Spinal cord (tissue), 10 donors: ENCODE results near the gene NUBP2. TPM values are rescaled to one million over a fixed set of nuclear protein-coding genes. Genes with fewer than 3 reads are reported as not detected.

Experiments used
- DNase-seq, 6 donors: peaks; one replicate each; pipeline versions ENCODE4 v3.0.0 to v3.0.0-alpha.2; 2013 to 2015; ENCODE audit warnings: low spot score in 6 of 6, low read depth in 4 of 6
- H3K27ac ChIP-seq: one replicate; pipeline ENCODE4 v1.5.1; 2013; ENCODE audit warnings: low read depth, low read length, control low read depth
- H3K27me3 ChIP-seq: one replicate; pipeline ENCODE4 v1.6.1; 2013; ENCODE audit warnings: low read length; ENCODE audit not compliant: control insufficient read depth, insufficient read depth
- H3K36me3 ChIP-seq: one replicate; pipeline ENCODE4 v1.6.1; 2013; ENCODE audit warnings: low read length; ENCODE audit not compliant: control insufficient read depth, insufficient read depth
- H3K4me1 ChIP-seq: one replicate; pipeline ENCODE4 v1.6.1; 2013; ENCODE audit warnings: low read length; ENCODE audit not compliant: control insufficient read depth, insufficient read depth
- H3K4me3 ChIP-seq: one replicate; pipeline ENCODE4 v1.5.1; 2013; ENCODE audit warnings: low read depth, low read length, control low read depth
- H3K9me3 ChIP-seq: one replicate; pipeline ENCODE4 v1.6.1; 2013; ENCODE audit warnings: low read length; ENCODE audit not compliant: control insufficient read depth, insufficient read depth
- WGBS: methylation state at CpG from one replicate; pipeline ENCODE4 v1.1.5; 2013; ENCODE audit warnings: missing lambda C conversion rate; ENCODE audit not compliant: insufficient coverage; 5-methylcytosine and 5-hydroxymethylcytosine counted together
- polyA plus RNA-seq, 2 donors: library from polyadenylated mRNA; unstranded; fragments of 120-200 nt; gene quantifications; one replicate each; pipeline ENCODE4 v1.2.1, GENCODE V29; 2013; ENCODE audit not compliant: insufficient read length in 2 of 2
- total RNA-seq, 2 donors: library from RNA; depleted of rRNA in 1 of 2; stranded (reverse); fragments of 120-200 nt in 1 of 2; fragments of >200 nt in 1 of 2; gene quantifications; one replicate each; pipeline versions ENCODE4 v1.2.3 to v1.2.4, GENCODE V29; 2013 to 2014
- donor health status: healthy.

Gene NUBP2
- total and polyA plus RNA-seq, 4 donors: 24.7 to 80.4 (median 67.7) TPM

DNA sequence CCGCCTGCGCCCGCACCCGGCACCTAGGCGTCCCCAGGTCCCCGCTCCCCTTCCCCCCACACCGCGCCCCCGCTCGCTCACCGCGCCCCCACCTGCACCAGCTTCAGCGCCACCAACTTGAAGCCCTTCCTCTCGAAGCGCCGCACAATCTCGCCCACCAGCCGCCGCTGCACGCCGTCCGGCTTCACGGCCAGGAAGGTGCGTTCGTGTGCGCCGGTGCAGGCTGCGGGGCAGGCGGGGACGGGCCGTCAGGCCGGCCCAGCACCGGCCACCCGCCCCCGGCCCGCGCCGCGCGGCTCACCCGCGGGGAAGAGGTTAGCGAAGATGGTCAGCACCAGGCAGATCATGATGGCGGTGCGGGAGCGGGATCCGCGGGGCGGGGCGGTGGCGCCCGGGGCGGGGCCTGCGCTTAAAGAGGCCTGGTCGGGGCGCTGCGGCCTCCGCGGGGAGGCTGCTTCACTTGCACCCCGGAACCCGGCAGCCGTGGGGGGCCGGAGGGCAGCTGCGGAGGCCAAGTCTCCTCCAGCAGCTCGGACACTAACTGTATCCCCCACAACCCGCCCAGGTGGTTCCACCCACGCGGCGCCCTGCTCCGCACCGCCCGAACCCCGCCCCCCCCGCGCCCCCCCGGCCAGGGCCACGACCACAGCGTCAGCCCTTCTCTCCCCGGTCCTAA, 11.4 kb upstream of the NUBP2 start, which contains the start of gene NME3:
Gene NME3 (minus strand): TSS at position 356 of the 676 bp plus-strand sequence. CDS start 9 bp downstream, at position 347.
- no peaks in the 10 kb centered on the region for H3K27me3 ChIP-seq
- WGBS: under 1% methylated on average over 60 of the region's 79 CpGs
- DNase-seq: peak in 2 of 6 donors; percentile 86
- no peaks in the 10 kb centered on the region for H3K9me3 ChIP-seq
- H3K4me3 ChIP-seq: peak within 1 kb of the TSS; percentile 68
- H3K36me3 ChIP-seq: peaks cover 80% of the 10 kb centered on the region
- H3K27ac ChIP-seq: peak within 1 kb of the TSS; percentile 52
- peaks cover 48% of the 10 kb centered on the region for H3K4me1 ChIP-seq

DNA sequence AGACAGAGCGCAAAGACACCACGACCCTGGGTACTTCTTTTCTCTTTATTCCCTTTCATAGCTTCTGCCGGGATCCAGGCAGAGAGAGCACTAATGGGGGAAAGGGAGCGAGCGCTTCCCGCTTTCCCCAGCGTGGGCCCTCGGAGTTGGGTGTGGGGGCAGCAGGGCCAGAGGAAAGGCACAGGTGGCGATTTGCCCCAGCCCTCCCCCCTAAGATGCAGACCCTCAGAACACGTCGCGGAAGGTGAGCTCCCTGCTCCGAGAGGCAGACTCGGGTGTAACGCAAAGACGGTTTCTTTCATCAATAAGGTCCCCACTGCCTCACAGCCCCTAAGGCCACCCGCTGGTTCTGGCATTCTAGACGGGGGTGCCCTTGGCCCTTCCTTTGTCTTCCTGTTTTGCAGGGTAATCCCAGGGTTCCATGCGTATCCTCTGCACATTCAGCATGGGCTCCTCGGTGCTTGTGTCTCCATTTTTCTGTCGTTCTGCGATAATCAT, 10.8 kb upstream of the NUBP2 start:
- Histone ChIP-seq H3K36me3 (peaks cover 80% of the 10 kb centered on the region), H3K27me3 (no peaks in the 10 kb centered on the region), H3K4me1 (peaks cover 48% of the 10 kb centered on the region), H3K27ac (no peak overlapping the region), H3K9me3 (no peaks in the 10 kb centered on the region), H3K4me3 (peak overlapping the region; percentile 68)
- WGBS: 5% methylated on average over 16 of the region's 22 CpGs
- no peak for DNase-seq

DNA sequence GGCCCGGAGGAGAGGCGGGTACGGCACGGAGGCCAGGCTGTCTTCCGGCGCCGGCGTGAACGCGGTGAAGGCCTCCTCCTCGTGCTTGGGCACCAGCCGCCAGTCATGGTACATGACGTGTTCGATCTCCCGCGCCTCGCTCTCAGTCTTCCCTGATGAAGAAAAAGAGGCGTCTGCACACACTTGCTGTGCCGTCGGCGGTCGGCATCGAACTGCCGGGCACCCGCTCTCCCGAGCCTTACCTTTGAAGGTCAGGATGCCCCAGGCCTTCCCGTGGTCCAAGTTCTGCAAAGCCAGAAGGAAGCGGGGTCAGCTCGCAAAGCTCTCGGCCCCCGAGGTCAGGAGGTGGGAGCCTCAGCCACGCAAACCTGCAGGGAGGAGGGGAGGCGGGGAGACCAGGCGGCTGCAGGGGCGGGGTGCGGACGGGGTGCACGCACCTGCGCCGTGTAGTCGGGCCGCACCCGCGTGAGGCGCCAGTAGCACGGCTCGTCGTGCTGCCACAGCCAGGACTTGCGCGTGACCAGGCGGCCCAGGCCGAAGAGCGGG, 10.3 kb upstream of the NUBP2 start, which contains the start of gene EME2:
Gene EME2 (plus strand): TSS at position 449 of the 546 bp plus-strand sequence. CDS start 418 bp downstream, outside the sequence.
- peaks cover 48% of the 10 kb centered on the region for H3K4me1 ChIP-seq
- under 1% methylated on average over 53 of the region's 53 CpGs for WGBS

DNA sequence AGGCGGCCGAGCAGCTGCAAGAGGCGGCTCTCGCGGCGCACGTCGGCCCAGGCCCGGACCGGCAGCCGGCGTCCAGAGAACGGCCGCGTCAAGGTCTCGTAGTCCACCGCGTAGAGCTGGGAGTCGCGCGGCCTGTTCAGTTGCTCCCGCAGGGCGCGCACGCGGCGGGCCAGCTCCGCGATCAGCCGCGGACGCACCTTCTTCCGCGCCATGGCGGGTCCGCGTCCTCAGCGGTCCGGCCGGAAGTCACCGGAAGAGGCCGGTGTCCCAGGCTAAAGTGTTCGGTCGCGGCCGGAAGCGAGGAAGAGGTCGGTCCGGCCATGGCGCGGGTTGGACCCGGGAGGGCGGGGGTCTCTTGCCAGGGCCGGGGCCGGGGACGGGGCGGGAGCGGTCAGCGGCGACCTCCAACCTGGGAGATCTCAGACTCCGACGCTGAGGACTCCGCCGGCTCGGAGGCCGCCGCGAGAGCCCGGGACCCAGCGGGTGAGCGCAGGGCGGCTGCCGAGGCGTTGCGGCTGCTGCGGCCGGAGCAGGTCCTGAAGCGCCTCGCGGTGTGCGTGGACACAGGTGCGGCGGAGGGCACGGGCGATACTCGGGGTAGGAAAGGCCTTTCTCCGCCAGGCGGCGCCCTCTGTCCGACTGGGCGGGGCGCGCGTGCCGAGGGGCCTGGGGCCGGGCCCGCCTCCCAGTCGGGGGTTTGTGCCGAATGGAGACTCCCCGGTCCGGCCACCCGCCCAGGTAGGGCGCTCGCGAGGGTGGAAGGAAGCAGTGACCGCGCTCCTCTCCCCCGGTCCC, 9.7 kb upstream of the NUBP2 start, which contains the start of gene MRPS34:
Gene MRPS34 (minus strand): TSS at position 227 of the 795 bp plus-strand sequence. CDS start 15 bp downstream, at position 212.
- no peak within 1 kb of the TSS for H3K27ac ChIP-seq

More for the DNA sequence above, 10.3 kb upstream of the NUBP2 start, which contains the start of gene EME2:
- H3K27me3 ChIP-seq: no peaks in the 10 kb centered on the region
- H3K9me3 ChIP-seq: no peaks in the 10 kb centered on the region
- H3K4me3 ChIP-seq: peak within 1 kb of the TSS; percentile 68
- H3K27ac ChIP-seq: no peak within 1 kb of the TSS
- H3K36me3 ChIP-seq: peaks cover 80% of the 10 kb centered on the region
- DNase-seq: no peak

DNA sequence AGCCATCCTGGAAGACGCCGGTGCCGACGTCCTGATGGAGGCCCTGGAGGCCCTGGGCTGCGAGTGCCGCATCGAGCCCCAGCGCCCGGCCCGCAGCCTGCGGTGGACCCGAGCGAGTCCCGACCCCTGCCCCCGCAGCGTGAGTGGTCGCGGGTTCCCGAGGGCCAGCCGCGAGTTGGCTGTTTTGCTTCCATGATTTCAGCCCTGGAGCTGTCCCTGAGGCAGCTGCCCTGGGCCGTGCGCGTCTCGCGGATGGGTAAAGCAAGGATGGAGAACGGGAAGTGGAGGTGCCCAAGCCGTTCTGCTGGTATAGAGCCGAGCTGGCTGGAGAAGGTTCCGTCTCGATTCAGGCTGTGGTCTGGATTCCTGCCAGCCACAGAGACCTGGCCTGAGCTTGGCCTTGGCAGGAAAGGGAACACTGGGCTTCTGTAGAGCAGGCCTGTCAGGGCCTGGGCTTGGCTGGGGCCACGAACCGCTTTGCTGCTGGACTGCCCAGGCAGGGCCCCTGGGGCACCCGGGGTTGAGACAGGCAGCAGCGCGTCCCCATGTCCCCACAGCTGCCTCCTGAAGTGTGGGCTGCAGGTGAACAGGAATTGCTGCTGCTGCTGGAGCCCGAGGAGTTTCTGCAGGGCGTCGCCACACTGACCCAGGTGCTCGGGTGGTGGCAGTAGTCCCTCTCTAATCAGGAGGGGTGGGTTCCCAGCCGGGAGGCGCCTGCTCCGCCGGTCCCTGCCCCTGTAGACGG, 8.9 kb upstream of the NUBP2 start:
- 20% methylated on average over 45 of the region's 45 CpGs for WGBS
- peaks cover 80% of the 10 kb centered on the region for H3K36me3 ChIP-seq

More for the DNA sequence above, 9.7 kb upstream of the NUBP2 start, which contains the start of gene MRPS34:
- H3K9me3 ChIP-seq: no peaks in the 10 kb centered on the region
- H3K36me3 ChIP-seq: peaks cover 80% of the 10 kb centered on the region
- H3K27me3 ChIP-seq: no peaks in the 10 kb centered on the region
- under 1% methylated on average over 108 of the region's 108 CpGs for WGBS
- peak within 1 kb of the TSS; percentile 68 for H3K4me3 ChIP-seq
- peak in 5 of 6 donors; percentile 70 to 95 (median 76) for DNase-seq
- peaks cover 48% of the 10 kb centered on the region for H3K4me1 ChIP-seq

DNA sequence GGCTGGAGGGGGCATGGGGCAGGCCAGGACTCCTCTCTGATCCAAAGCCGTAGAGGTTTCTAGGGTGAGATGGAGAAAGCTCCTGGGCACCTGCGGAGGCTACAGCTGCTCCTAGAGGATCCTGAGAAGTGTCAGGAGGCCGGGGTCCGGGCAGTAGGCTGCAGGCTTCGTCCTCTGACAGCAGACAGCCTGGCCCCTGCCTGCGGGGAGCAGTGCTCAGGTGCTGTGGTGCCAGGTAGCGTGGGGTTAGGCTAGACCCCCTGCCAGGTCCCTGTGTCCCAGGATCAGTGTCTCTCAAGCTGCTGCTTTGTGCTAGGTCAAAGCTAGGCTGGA, 8.3 kb upstream of the NUBP2 start:
- H3K9me3 ChIP-seq: no peaks in the 10 kb centered on the region
- peaks cover 80% of the 10 kb centered on the region for H3K36me3 ChIP-seq
- 87% methylated on average over 7 of the region's 7 CpGs for WGBS
- H3K4me1 ChIP-seq: peaks cover 49% of the 10 kb centered on the region
- H3K27ac ChIP-seq: no peak overlapping the region
- H3K4me3 ChIP-seq: peak overlapping the region; percentile 68
- DNase-seq: no peak
- no peaks in the 10 kb centered on the region for H3K27me3 ChIP-seq

More for the DNA sequence above, 8.9 kb upstream of the NUBP2 start:
- Histone ChIP-seq H3K27me3 (no peaks in the 10 kb centered on the region), H3K27ac (no peak overlapping the region), H3K9me3 (no peaks in the 10 kb centered on the region), H3K4me3 (peak overlapping the region; percentile 68), H3K4me1 (peaks cover 49% of the 10 kb centered on the region)
- DNase-seq: peak in 1 of 6 donors; percentile 40

DNA sequence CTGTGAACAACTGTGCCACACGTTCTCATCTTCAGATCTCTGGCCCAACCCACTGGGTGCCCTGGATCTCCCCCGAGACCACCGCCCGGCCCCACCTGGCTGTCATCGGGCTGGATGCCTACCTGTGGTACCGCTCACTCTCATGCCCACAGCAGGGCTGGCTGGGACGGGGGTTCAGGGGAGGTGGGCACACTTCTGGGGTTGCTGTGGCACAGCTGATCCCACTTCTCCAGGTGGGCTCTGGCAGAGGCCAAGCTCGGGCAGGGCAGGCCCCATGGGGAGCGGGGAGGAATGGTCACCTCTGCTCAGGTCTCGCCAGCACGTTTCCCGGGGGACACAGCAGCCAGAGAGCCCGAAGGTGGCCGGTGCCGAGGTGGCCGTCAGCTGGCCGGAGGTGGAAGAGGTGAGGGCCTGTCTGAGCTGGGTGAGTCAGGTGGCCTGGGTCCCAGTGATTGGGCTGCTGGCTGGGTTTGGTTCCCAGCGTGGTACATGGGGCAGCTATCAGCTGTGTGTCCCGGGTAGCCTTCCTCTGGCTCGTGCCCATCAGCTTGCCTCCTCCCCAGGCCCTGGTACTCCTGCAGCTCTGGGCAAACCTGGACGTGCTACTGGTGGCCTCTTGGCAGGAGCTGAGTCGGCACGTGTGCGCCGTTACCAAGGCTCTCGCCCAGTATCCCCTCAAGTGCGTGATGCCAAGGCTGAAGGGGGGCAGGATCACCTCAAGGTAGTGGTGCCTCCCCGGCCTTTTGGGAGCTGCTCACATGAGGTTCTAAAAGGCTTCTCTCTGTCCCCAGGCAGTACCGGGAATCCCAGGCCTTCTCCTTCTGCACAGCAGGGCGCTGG, 7.5 kb upstream of the NUBP2 start:
- Histone ChIP-seq H3K27ac (no peak overlapping the region), H3K36me3 (peaks cover 80% of the 10 kb centered on the region), H3K9me3 (no peaks in the 10 kb centered on the region), H3K27me3 (no peaks in the 10 kb centered on the region), H3K4me3 (no peak overlapping the region), H3K4me1 (peaks cover 47% of the 10 kb centered on the region)
- 94% methylated on average over 30 of the region's 30 CpGs for WGBS
- no peak for DNase-seq

DNA sequence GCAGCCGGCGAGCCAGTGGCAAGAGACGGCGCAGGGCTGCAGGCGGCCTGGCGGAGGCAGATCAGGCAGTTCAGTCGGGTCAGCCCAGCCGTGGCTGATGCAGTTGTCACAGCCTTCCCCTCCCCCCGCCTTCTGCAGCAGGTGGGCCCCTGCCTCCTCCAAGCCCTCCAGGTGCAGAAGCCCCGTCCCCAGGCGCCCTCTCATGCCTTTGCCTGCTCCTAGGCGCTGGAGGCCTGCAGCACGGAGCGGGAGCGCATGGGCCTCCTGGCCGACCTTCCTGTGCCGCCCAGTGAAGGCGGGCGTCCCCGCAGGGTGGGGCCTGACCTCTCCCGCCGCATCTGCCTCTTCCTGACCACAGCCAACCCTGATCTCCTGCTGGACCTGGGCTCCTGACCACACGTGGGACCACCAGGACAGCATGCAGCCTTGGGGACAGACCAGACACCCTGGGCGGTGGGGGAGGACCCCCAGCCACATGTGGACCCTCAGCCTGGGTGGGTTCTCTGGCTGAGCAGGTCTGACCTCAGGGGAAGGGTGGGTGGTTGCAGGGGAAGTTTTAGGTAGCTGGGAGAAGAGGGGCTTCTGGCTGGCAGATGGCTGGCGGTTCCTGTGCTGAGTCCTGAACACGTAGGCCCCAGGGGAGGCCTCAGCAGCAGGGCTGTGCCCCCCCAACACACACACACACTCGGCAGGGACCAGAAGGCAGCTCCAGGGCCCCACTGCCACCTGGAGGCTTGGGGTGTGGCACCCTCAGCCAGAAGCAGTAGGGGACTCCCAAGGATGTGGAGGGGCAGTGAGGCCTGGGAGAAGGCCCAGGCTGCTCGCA, 6.7 kb upstream of the NUBP2 start:
- peaks cover 45% of the 10 kb centered on the region for H3K4me1 ChIP-seq
- peaks cover 81% of the 10 kb centered on the region for H3K36me3 ChIP-seq
- no peaks in the 10 kb centered on the region for H3K9me3 ChIP-seq
- H3K4me3 ChIP-seq: no peak overlapping the region
- no peak for DNase-seq
- H3K27me3 ChIP-seq: no peaks in the 10 kb centered on the region
- no peak overlapping the region for H3K27ac ChIP-seq
- WGBS: 83% methylated on average over 23 of the region's 28 CpGs
